HFF-Myc (cell line): ENCODE measurements around the gene SORCS2.

Experiments used
- DNase-seq: peaks from one replicate; pipeline ENCODE4 v3.0.0-alpha.2; 2011; ENCODE audit warnings: low read depth; ENCODE audit errors: extremely low read depth
- H3K4me3 ChIP-seq: replicated peaks from 2 replicates; pipeline ENCODE4 v1.5.1; 2011; ENCODE audit warnings: low read depth, mild to moderate bottlenecking, control low read depth, low read length
- TF ChIP-seq, protein P1 (sequence below): IDR thresholded peaks from 2 replicates; pipeline ENCODE4 v1.5.1; 2012; ENCODE audit warnings: mild to moderate bottlenecking, low read depth, low read length, control low read depth; ENCODE audit errors: missing control alignments

SORCS2 gene

DNA sequence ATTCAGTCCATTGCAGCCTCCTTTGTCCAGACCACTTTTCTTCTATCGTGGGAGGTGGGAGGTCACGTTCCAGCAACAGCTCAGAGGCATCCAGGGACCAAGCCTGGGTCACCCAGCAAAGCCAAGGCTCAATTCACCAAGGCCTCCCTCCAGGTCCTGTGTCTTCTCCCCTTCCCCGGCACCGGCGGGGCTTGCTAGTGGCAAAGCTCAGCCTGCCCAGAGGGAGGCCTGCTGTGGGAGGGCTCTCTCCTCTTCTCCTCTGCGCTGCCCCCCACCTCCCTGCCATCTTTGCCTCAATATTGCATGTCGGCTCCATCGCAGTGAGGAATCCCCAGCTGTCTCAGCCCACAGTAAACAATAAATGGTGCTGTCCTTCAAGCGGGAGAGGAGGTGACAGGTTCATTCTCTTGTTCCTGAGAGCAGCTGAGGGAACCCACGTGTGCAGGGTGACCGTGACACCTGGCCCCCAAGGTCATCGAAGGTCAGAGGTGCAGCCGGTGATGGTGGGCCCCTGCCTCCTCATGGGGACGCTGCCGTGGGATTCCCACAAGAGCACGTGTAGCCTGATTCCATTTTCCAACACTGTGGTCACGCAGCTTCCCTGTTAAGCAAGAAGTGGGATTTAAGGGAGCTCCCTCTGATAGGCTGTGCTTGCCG is 353.9 kb downstream of the SORCS2 start:
- TF ChIP-seq, protein P1, sequence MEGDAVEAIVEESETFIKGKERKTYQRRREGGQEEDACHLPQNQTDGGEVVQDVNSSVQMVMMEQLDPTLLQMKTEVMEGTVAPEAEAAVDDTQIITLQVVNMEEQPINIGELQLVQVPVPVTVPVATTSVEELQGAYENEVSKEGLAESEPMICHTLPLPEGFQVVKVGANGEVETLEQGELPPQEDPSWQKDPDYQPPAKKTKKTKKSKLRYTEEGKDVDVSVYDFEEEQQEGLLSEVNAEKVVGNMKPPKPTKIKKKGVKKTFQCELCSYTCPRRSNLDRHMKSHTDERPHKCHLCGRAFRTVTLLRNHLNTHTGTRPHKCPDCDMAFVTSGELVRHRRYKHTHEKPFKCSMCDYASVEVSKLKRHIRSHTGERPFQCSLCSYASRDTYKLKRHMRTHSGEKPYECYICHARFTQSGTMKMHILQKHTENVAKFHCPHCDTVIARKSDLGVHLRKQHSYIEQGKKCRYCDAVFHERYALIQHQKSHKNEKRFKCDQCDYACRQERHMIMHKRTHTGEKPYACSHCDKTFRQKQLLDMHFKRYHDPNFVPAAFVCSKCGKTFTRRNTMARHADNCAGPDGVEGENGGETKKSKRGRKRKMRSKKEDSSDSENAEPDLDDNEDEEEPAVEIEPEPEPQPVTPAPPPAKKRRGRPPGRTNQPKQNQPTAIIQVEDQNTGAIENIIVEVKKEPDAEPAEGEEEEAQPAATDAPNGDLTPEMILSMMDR: no peak
- H3K4me3 ChIP-seq: no peak overlapping the region
- no peak for DNase-seq

DNA sequence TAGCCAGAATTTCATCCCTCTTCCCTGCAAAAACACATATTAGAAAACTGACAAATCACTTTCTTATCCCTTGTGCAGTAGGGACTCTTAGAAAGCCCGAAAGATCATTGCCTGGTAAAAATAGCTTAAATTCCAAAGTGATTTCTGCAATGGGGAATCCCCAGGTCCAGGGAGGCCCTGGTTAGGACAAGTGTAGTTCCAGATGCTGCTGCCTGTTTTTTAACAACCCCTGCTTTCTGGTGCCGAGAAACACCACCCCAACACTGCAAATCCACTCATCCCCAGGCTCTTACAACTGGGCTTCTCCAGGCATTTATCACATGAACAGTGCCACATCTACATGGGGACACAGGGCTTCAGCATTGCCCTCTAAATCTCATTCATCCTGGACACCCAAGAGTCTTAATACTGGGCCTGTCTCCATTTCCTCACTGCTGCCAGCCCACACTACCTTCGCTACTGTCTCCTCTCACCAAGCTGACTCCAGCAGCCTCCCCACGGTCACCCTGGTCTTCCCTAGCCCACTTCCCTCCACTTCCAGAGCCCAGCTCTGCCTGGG is 354.6 kb downstream of the SORCS2 start:
- H3K4me3 ChIP-seq: no peak overlapping the region
- TF ChIP-seq, protein P1: no peak
- peak; percentile 51 for DNase-seq

DNA sequence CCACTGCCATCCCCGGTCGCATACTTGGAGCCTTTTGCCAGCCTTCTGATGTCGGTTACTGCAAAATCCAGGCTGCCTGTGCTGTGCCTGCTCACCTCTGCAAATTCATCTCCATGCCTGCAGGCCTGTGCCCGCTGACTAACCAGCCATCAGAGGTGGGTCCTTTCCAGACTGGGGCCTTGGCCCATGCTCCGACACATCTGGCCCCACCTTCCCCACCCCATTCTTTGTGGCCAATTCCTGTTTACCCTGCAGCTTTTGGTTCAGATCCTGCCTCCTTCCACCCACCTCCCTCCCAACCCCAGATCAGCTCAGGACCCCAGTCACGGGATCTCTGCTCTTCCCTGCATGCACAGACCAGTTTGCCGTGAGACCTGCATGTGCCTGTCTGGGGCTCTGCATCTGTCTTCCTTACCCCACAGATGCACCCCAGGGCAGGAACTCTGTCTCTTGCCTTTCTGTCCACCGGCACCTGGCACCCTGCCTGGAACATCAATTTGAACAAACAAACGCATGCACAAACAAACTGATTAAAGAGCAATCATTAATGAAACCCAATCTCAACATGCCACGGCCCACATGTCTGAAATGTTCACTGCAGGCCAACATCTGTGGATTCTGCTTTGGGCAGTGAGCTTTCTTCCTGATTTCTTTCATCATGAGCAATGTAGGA is 355.2 kb downstream of the SORCS2 start:
- no peak overlapping the region for H3K4me3 ChIP-seq
- TF ChIP-seq, protein P1: no peak
- DNase-seq: peak; percentile 68

DNA sequence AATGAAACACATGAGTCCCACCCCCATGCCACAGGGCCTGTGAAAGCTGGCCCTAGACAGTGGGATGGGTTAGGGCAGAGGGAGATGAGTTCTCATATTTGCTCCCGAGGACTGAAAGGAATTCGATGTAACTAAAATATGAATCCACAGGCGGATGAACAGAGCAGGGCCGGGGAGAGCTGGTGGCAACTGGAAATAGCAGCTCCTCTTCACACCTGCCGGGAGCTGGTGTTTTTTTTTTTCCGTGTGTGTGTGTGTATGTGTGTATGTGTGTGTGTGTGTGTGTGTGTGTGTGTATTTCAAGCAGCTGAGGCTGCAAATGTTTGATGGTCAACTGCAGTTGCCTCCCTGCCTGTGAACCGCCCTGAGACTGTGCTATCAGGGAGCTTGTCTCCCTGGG is 357.5 kb downstream of the SORCS2 start:
- TF ChIP-seq, protein P1: no peak
- no peak overlapping the region for H3K4me3 ChIP-seq

DNA sequence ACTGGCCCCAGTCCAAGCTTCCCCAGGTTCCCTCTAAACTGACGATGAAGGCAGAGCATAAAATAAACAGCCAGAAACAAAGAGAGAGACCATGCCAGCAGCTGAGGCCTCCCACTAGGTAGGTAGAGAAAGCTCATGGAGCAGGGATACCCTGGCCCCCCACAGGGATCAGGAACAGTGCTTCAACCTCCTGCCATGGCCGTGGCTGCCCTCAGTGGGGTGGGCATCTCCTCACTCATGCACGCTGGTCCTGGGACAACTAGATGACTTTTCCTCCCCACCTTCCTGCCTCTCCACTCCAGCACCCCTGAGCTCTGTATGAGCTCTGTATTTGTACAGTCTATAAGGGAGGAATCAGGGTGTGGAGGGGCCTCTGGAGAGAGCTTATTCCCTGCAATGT is 360.1 kb downstream of the SORCS2 start:
- TF ChIP-seq, protein P1: no peak
- DNase-seq: no peak
- no peak overlapping the region for H3K4me3 ChIP-seq

More for the DNA sequence above, 357.5 kb downstream of the SORCS2 start:
- DNase-seq: no peak

DNA sequence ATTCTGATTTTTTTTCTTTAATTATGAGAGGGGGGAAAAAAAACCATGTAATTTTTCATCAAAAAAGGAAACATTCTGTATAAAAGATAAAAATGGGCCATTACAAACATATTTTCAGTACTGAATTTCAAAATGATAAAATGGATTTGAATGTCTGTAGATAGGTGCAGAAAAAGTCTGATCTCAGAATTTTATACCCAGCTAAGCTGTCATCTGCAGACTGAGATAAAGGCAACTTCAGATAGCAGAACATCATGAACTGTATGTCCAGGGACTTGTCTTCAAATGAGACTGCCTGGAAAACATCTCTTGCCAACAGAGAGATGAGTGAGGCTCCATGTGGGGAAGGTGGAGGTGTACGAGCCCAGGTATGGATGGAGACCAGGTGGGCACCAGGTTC is 360.9 kb downstream of the SORCS2 start:
- DNase-seq: no peak
- H3K4me3 ChIP-seq: no peak overlapping the region
- TF ChIP-seq, protein P1: no peak

DNA sequence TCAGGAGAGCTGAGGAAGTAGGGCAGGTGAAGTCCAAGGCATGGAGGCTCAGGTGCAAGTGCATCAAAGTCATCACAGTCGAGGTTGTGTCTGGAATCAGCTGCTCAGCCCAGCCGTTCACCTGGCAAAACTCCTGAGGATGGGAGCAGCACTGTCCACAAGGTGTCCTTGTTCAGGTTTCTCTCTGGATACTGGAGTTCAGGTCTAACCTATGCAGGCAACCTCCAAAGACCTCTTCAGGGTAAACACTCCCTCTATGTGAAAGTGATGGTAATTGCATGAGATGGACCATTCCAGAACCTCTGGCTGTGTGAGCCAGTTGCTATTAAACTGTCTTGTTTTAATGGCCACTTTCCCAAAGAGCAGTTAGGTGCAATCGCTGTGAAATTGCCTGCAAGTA is 362.6 kb downstream of the SORCS2 start:
- no peak overlapping the region for H3K4me3 ChIP-seq
- TF ChIP-seq, protein P1: no peak
- no peak for DNase-seq
